Naive B cell (primary cell): ENCODE results near the gene PDIA3. TPM values are rescaled to one million over a fixed set of nuclear protein-coding genes. Genes with fewer than 3 reads are reported as not detected.
A peak's percentile ranks its signal among the peaks of the same experiment; 100 is the strongest.

Experiments
- ATAC-seq, 2 donors: fragments of 150-1000 bp; cut with Tn5 transposase; 2 replicates each; pipeline ENCODE4 v1.10.0; 2021; ENCODE audit warnings: low read depth in 2 of 2, mild to moderate bottlenecking in 2 of 2, moderate library complexity in 2 of 2
- DNase-seq: peaks from one replicate; pipeline ENCODE4 v3.0.0; 2022
- H3K27ac Mint-ChIP-seq, 6 donors: one replicate each; pipeline ENCODE4 v1.8.0; 2020 to 2022; ENCODE audit warnings: mild to moderate bottlenecking in 6 of 6, mixed read lengths in 6 of 6, moderate library complexity in 5 of 6, inconsistent platforms in 2 of 6
- H3K27me3 Mint-ChIP-seq, 3 donors: one replicate each; pipeline ENCODE4 v1.8.0; 2021 to 2022; ENCODE audit warnings: mixed read lengths in 3 of 3, mild to moderate bottlenecking in 1 of 3
- H3K36me3 Mint-ChIP-seq, 2 donors: one replicate each; pipeline ENCODE4 v1.8.0; 2020 to 2022; ENCODE audit warnings: mixed read lengths in 2 of 2, inconsistent platforms in 1 of 2, mild to moderate bottlenecking in 1 of 2
- H3K4me1 Mint-ChIP-seq, 3 donors: one replicate each; pipeline ENCODE4 v1.8.0; 2020 to 2022; ENCODE audit warnings: mixed read lengths in 3 of 3, inconsistent platforms in 1 of 3, mild to moderate bottlenecking in 1 of 3, moderate library complexity in 1 of 3
- H3K4me3 Mint-ChIP-seq, 8 donors: one replicate each; pipeline ENCODE4 v1.8.0; 2020 to 2022; ENCODE audit warnings: mild to moderate bottlenecking in 8 of 8, mixed read lengths in 8 of 8, moderate library complexity in 8 of 8, inconsistent platforms in 2 of 8
- H3K9me3 Mint-ChIP-seq, 7 donors: one replicate each; pipeline ENCODE4 v1.8.0; 2020 to 2022; ENCODE audit warnings: mixed read lengths in 7 of 7, mild to moderate bottlenecking in 5 of 7, inconsistent platforms in 2 of 7, moderate library complexity in 1 of 7
- polyA plus RNA-seq, 6 donors: library from polyadenylated mRNA; unstranded; fragments of 300-500 nt; fragmentation: Illumina TruSeq; gene quantifications; one replicate each; pipeline ENCODE4 v1.2.3, GENCODE V29; 2021; ENCODE audit warnings: low read depth in 6 of 6

The PDIA3 gene
- polyA plus RNA-seq, 6 donors from 2014 or later = 251 to 358 (median 278) TPM

DNA sequence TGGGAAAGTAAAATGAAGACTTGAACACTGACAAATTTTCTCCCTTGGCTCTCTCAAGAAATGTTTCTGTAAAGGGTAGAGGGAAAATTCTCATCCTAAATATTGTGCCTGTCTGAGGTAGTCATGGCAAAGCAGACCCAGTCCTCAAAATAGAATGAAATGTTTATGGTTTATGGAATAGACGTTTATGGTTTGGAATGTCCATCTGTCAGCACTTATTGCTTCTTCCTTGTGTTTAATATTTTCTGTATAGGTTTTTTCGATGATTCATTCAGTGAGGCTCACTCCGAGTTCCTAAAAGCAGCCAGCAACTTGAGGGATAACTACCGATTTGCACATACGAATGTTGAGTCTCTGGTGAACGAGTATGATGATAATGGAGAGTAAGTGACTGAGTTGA lies 16.6 kb downstream of the PDIA3 start:
- no peak for ATAC-seq
- H3K4me1 Mint-ChIP-seq = peaks cover 0 to 5% (median 4%) of the 10 kb centered on the region in 3 donors
- no peak overlapping the region for H3K4me3 Mint-ChIP-seq
- H3K27ac Mint-ChIP-seq = peak overlapping the region in 3 of 6 donors; percentile 24 to 43 (median 29)
- H3K36me3 Mint-ChIP-seq = peaks cover 13 to 16% of the 10 kb centered on the region in 2 donors
- H3K27me3 Mint-ChIP-seq = no peaks in the 10 kb centered on the region
- no peak for DNase-seq
- no peaks in the 10 kb centered on the region for H3K9me3 Mint-ChIP-seq

- Mint-ChIP-seq H3K9me3 (no peaks in the 10 kb centered on the region), H3K4me3 (no peak overlapping the region), H3K4me1 (peaks cover 0 to 5% (median 4%) of the 10 kb centered on the region in 3 donors), H3K27ac (peak overlapping the region in 2 of 6 donors; percentile 16 to 29), H3K36me3 (peaks cover 13 to 18% of the 10 kb centered on the region in 2 donors), H3K27me3 (no peaks in the 10 kb centered on the region)
- DNase-seq (no peak), ATAC-seq (no peak)
These were observed 17.7 kb downstream of the PDIA3 start for GRCh38 chr15:43763819-43764446.

DNA sequence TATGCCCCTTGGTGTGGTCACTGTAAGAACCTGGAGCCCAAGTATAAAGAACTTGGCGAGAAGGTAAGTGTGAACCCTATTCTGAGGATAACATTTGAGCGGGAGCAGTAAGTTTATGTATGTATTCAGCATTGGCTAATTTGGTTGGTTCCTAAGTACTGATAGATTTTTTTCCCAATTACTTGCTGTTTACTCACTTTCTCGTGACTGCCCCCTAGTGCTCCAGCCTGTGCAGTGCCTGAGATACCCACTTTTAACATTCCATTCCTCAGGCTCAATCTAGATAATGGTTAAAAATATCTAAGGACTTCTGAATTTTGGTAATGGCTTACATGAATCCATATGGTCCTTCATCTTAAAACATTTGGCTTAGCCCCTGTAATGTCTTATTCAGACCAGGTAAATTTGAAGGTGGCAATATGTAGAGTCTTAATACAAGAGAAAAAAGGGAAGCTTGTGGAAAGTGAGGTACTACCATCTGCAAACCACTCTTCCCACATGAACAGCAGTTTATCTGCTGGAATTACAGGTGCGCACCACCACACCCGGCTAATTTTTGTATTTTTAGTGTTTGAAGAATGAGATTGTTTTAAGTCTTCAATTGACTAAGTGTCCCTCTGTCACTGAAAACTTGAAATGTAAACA lies 23.5 kb downstream of the PDIA3 start:
- no peaks in the 10 kb centered on the region for H3K9me3 Mint-ChIP-seq
- peaks cover 0 to 27% (median 12%) of the 10 kb centered on the region in 3 donors for H3K4me1 Mint-ChIP-seq
- DNase-seq (peak; percentile 55), ATAC-seq (peak; percentile 71 to 83)
- no peak overlapping the region for H3K4me3 Mint-ChIP-seq
- H3K27me3 Mint-ChIP-seq = no peaks in the 10 kb centered on the region
- peaks cover 0 to 7% of the 10 kb centered on the region in 2 donors for H3K36me3 Mint-ChIP-seq
- H3K27ac Mint-ChIP-seq = peak overlapping the region in 4 of 6 donors; percentile 35 to 72 (median 50)

- Mint-ChIP-seq H3K4me3 (no peak overlapping the region), H3K36me3 (peaks cover 0 to 7% of the 10 kb centered on the region in 2 donors), H3K27me3 (no peaks in the 10 kb centered on the region), H3K4me1 (peaks cover 13 to 43% (median 30%) of the 10 kb centered on the region in 3 donors), H3K27ac (peak overlapping the region in 2 of 6 donors; percentile 9 to 27), H3K9me3 (no peaks in the 10 kb centered on the region)
- DNase-seq (no peak), ATAC-seq (no peak)
These were observed 25.6 kb downstream of the PDIA3 start for GRCh38 chr15:43771816-43772215.

DNA sequence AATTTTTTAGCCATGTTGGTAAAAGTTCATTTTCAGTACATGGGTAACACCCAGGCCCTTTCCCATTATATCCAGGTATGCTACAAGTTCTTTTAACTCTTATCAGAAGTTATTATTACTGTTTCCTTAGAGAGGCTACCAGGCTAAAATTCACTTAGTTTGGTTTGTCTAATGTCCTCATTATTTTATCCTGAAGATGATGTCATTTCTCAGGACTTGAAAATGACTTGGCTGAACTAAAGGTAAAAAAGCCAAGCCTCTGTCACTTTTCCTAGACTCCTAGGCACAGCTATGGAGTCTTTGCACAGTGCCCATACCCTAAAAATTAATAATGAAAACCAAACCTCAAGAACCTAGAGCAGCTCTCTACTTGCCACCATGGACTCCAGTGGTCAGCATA lies 26.4 kb downstream of the PDIA3 start:
- no peak for DNase-seq
- H3K36me3 Mint-ChIP-seq = peaks cover 0 to 7% of the 10 kb centered on the region in 2 donors
- H3K27ac Mint-ChIP-seq = no peak overlapping the region

GRCh38 chr15:43774062-43774461 lies 27.8 kb downstream of the PDIA3 start:
- ATAC-seq (no peak), DNase-seq (no peak)
- H3K4me3 Mint-ChIP-seq = peak overlapping the region in 3 of 8 donors; percentile 2 to 91 (median 20)
- H3K27ac Mint-ChIP-seq = peak overlapping the region in 3 of 6 donors; percentile 20 to 83 (median 75)
- no peaks in the 10 kb centered on the region for H3K27me3 Mint-ChIP-seq
- H3K9me3 Mint-ChIP-seq = no peaks in the 10 kb centered on the region
- H3K36me3 Mint-ChIP-seq = peaks cover 0 to 4% of the 10 kb centered on the region in 2 donors
- peaks cover 23 to 60% (median 40%) of the 10 kb centered on the region in 3 donors for H3K4me1 Mint-ChIP-seq

More for the DNA sequence above, 26.4 kb downstream of the PDIA3 start:
- Mint-ChIP-seq H3K4me1 (peaks cover 19 to 50% (median 36%) of the 10 kb centered on the region in 3 donors), H3K27me3 (no peaks in the 10 kb centered on the region), H3K4me3 (no peak overlapping the region), H3K9me3 (no peaks in the 10 kb centered on the region)
- ATAC-seq = no peak

- H3K4me1 Mint-ChIP-seq = peaks cover 26 to 53% (median 43%) of the 10 kb centered on the region in 3 donors
- peak overlapping the region; percentile 91 to 98 (median 97) for H3K4me3 Mint-ChIP-seq
- ATAC-seq (no peak), DNase-seq (no peak)
- peaks cover 0 to 4% of the 10 kb centered on the region in 2 donors for H3K36me3 Mint-ChIP-seq
- no peaks in the 10 kb centered on the region for H3K27me3 Mint-ChIP-seq
- no peaks in the 10 kb centered on the region for H3K9me3 Mint-ChIP-seq
- peak overlapping the region in 5 of 6 donors; percentile 83 to 98 (median 95) for H3K27ac Mint-ChIP-seq
These were observed 29.2 kb downstream of the PDIA3 start for GRCh38 chr15:43775411-43775965.

DNA sequence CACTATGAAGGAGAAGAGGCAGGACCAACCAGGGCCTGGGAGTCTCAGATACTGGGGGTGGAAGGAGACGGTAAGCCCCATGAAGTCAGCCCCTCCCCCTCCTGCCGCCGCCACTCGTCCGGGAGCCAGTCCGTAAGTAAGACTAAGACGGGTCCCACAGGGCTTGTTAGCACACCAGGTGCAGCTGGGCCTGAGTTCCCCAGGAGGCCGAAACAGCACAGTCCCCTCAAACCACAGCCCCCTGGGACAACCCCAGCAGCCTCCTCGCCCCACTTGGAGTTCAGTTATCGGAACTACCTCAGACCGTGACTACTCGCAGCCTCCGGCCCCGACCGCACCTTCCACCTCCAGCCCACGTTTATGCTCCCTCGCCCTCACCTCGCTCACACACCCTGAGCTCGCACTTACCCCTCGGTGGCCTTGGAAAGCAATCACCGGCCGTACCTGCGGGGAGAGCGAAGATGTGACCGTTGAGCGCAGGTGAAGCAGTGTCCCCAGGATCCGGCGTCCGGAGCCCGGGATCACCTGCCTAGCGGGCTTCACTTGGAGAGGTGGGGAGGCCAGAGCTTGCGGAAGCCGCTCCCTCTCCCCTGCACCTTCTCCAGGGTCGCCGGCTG lies 30.0 kb downstream of the PDIA3 start:
- Mint-ChIP-seq H3K4me1 (peaks cover 26 to 53% (median 43%) of the 10 kb centered on the region in 3 donors), H3K4me3 (peak overlapping the region; percentile 91 to 98 (median 97)), H3K27ac (peak overlapping the region; percentile 83 to 98 (median 96)), H3K9me3 (no peaks in the 10 kb centered on the region), H3K27me3 (no peaks in the 10 kb centered on the region), H3K36me3 (no peaks in the 10 kb centered on the region)
- peak; percentile 67 to 76 for ATAC-seq
- DNase-seq = peak; percentile 93

GRCh38 chr15:43776718-43777266 lies 30.6 kb downstream of the PDIA3 start, which contains the start of gene ELL3:
Gene ELL3 (minus strand): TSS chr15:43776966. CDS start chr15:43776901, 65 bp downstream.
- Mint-ChIP-seq H3K4me3 (peak within 1 kb of the TSS; percentile 91 to 98 (median 97)), H3K36me3 (no peaks in the 10 kb centered on the region), H3K27ac (peak within 1 kb of the TSS; percentile 95 to 99 (median 98)), H3K9me3 (no peaks in the 10 kb centered on the region), H3K27me3 (no peaks in the 10 kb centered on the region), H3K4me1 (peaks cover 26 to 52% (median 43%) of the 10 kb centered on the region in 3 donors)
- ATAC-seq (peak; percentile 65 to 70), DNase-seq (peak; percentile 79)

DNA sequence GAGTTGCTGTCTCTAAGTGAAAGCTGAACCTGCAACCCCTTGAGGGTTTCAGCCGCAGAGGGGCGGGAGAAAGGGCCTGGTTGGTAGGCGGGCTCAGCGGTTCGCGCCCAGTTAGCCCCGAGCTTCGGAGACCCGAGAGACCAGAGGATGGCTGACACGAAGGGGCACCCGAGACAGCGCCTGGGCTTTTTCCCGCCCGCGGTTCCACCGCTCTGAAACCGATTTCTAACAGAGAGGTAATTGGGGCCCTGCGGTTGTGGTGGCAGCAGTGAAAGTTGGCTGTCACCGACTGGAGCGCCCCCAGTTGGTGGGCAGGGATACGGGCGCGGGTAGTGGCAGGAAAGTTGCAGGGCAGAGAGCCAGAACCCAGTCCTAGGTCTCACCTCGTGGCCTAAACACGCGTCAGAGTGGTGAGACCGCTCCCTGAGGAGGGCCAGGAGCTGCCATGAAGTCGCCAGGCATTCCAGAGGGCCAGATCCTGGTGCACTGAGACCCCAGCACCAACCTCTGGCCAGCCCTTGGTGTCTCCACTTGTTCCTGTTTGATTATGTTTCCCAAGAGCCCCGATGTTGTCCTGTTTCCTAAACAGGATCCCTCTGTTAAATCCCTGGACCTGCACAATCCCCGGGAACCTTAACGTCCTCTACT lies 31.2 kb downstream of the PDIA3 start:
- ATAC-seq (peak; percentile 57 to 61), DNase-seq (peak; percentile 86)
- Mint-ChIP-seq H3K27me3 (no peaks in the 10 kb centered on the region), H3K4me3 (peak overlapping the region; percentile 91 to 98 (median 97)), H3K4me1 (peaks cover 26 to 52% (median 43%) of the 10 kb centered on the region in 3 donors), H3K9me3 (no peaks in the 10 kb centered on the region), H3K27ac (peak overlapping the region; percentile 95 to 99 (median 98)), H3K36me3 (no peaks in the 10 kb centered on the region)

DNA sequence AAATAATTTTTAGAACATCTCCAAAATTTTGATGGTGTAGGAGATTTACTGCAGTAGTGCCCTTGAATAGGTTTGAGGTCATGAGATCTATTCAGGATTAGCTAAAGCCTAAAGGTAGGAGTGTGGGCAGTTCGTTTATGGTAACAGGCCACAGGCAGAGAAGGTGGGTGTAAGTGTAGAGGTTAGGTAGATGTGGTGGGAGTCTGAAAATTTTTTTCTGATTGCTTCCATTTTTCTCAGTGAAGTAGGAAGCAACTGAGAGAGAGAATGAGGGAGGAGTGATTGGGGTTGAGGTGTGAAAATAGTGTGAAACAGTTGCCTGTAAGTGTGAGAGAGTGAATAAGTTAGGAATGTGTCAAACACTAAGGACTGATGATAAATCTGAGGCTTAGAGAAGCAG lies 32.8 kb downstream of the PDIA3 start:
- Mint-ChIP-seq H3K4me1 (peaks cover 26 to 45% (median 37%) of the 10 kb centered on the region in 3 donors), H3K27ac (peak overlapping the region in 2 of 6 donors; percentile 33 to 76), H3K27me3 (no peaks in the 10 kb centered on the region), H3K9me3 (no peaks in the 10 kb centered on the region), H3K4me3 (peak overlapping the region in 4 of 8 donors; percentile 24 to 82 (median 62)), H3K36me3 (no peaks in the 10 kb centered on the region)
- ATAC-seq (no peak), DNase-seq (no peak)

DNA sequence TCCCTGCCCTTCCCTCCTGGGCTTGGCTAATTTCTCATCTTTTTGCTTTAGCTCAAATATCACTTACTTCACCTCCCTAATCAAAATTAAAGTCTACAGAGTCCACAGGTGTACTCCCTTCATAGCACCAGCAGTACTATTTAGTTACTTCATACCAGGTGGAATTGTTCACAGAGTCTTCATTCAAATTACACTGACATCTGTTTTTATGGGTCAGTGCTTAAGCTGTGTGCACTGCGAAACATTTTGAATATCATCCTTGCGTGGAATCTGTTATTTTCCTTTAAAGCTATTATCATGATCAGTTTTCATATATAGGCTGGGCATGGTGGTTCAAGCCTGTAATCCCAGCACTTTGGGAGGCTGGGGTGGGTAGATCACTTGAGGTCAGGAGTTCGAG lies 43.2 kb downstream of the PDIA3 start:
- H3K27ac Mint-ChIP-seq = peak overlapping the region; percentile 88 to 99 (median 93)
- H3K4me3 Mint-ChIP-seq = peak overlapping the region; percentile 7 to 80 (median 63)
- H3K4me1 Mint-ChIP-seq = peaks cover 29 to 66% (median 49%) of the 10 kb centered on the region in 3 donors
- H3K36me3 Mint-ChIP-seq = peaks cover 5 to 13% of the 10 kb centered on the region in 2 donors
- no peaks in the 10 kb centered on the region for H3K27me3 Mint-ChIP-seq
- ATAC-seq = peak; percentile 20 to 39
- no peaks in the 10 kb centered on the region for H3K9me3 Mint-ChIP-seq
- DNase-seq = peak; percentile 51
